ENCODE data around the gene GLRX3. TPM values are rescaled to one million over a fixed set of nuclear protein-coding genes. Genes with fewer than 3 reads are reported as not detected.
A peak's percentile ranks its signal among the peaks of the same experiment; 100 is the strongest.
"Not testable (repeated sequence)": the region's sequence is repeated elsewhere in the genome, so short reads cannot be mapped to it uniquely, and the experiment has no call there.

GLRX3 gene
- total RNA-seq, 4 donors from 2014 or later = 41.0 to 68.0 (median 50.1) TPM

GRCh38 chr10:130111852-130112180 is 24.4 kb upstream of the GLRX3 start:
- in situ Hi-C loops (cut with MboI; ENCODE audit: low sequenced_read_pairs in 4 of 4) = loop anchor here in 1 of 4 donors (25.0 kb wide), 1 partner anchor 1075 kb away; no protein-coding TSS in a partner anchor
- DNase-seq (no peak), ATAC-seq (no peak)
- no peaks in the 10 kb centered on the region for H3K36me3 ChIP-seq
- H3K27ac ChIP-seq = peak overlapping the region; percentile 92 to 99 (median 96)
- TF ChIP-seq CTCF (IDR thresholded peaks at IDR 0.05 in 4 of 5, conservative IDR thresholded peaks at IDR 0.05 in 1 of 5) (no peak), POLR2A (IDR thresholded peaks at IDR 0.05) (no peak)
- H3K4me1 ChIP-seq = peaks cover 16 to 26% of the 10 kb centered on the region in 2 donors
- peak overlapping the region; percentile 80 to 96 (median 90) for H3K4me3 ChIP-seq
- no peaks in the 10 kb centered on the region for H3K9me3 ChIP-seq
- no peaks in the 10 kb centered on the region for H3K27me3 ChIP-seq
- intact Hi-C loops (cut with DNase I; ENCODE audit: low total_unique reads) = loop anchor here (5.0 kb wide), 2 partner anchors 145 to 645 kb away; partner anchors contain the start of gene MGMT

- H3K36me3 ChIP-seq = no peaks in the 10 kb centered on the region
- intact Hi-C loops (cut with DNase I; ENCODE audit: low total_unique reads) (loop anchor here (5.0 kb wide), 2 partner anchors 146 to 646 kb away; partner anchors contain the start of gene MGMT), in situ Hi-C loops (cut with MboI; ENCODE audit: low sequenced_read_pairs in 4 of 4) (loop anchor here in 1 of 4 donors (25.0 kb wide), 1 partner anchor 1076 kb away; no protein-coding TSS in a partner anchor)
- DNase-seq (no peak), ATAC-seq (no peak)
- H3K9me3 ChIP-seq = no peaks in the 10 kb centered on the region
- peaks cover 16 to 26% of the 10 kb centered on the region in 2 donors for H3K4me1 ChIP-seq
- no peaks in the 10 kb centered on the region for H3K27me3 ChIP-seq
- TF ChIP-seq POLR2A (IDR thresholded peaks at IDR 0.05) = no peak
- TF ChIP-seq CTCF (IDR thresholded peaks at IDR 0.05 in 4 of 5, conservative IDR thresholded peaks at IDR 0.05 in 1 of 5) = no peak
- H3K4me3 ChIP-seq = no peak overlapping the region
- no peak overlapping the region for H3K27ac ChIP-seq
Observed at GRCh38 chr10:130112821-130113220, 23.4 kb upstream of the GLRX3 start.

- ATAC-seq; H3K27me3 ChIP-seq; intact Hi-C loops (cut with DNase I; ENCODE audit: low total_unique reads); H3K27ac ChIP-seq; H3K36me3 ChIP-seq; DNase-seq; H3K4me1 ChIP-seq; H3K4me3 ChIP-seq; H3K9me3 ChIP-seq: not testable (repeated sequence)
- in situ Hi-C loops (cut with MboI; ENCODE audit: low sequenced_read_pairs in 4 of 4) = loop anchor here in 1 of 4 donors (25.0 kb wide), 1 partner anchor 1080 kb away; no protein-coding TSS in a partner anchor
Observed at GRCh38 chr10:130116942-130117341, 19.2 kb upstream of the GLRX3 start.

GRCh38 chr10:130117535-130117934 is 18.7 kb upstream of the GLRX3 start:
- in situ Hi-C loops (cut with MboI; ENCODE audit: low sequenced_read_pairs in 4 of 4) = loop anchor here in 1 of 4 donors (25.0 kb wide), 1 partner anchor 1080 kb away; no protein-coding TSS in a partner anchor
- H3K9me3 ChIP-seq; H3K27me3 ChIP-seq; H3K27ac ChIP-seq; H3K4me3 ChIP-seq; H3K4me1 ChIP-seq; intact Hi-C loops (cut with DNase I; ENCODE audit: low total_unique reads); H3K36me3 ChIP-seq; ATAC-seq; DNase-seq: not testable (repeated sequence)

GRCh38 chr10:130121486-130122079 is 14.6 kb upstream of the GLRX3 start:
- Histone ChIP-seq H3K27ac (no peak overlapping the region), H3K4me3 (no peak overlapping the region), H3K27me3 (no peaks in the 10 kb centered on the region), H3K9me3 (no peaks in the 10 kb centered on the region), H3K4me1 (no peaks in the 10 kb centered on the region), H3K36me3 (no peaks in the 10 kb centered on the region)
- in situ Hi-C loops (cut with MboI; ENCODE audit: low sequenced_read_pairs in 4 of 4) (loop anchor here in 1 of 4 donors (25.0 kb wide), 1 partner anchor 1084 kb away; no protein-coding TSS in a partner anchor), intact Hi-C loops (cut with DNase I; ENCODE audit: low total_unique reads) (no loop called here)
- ATAC-seq = no peak
- no peak for DNase-seq
- no peak for TF ChIP-seq POLR2A (IDR thresholded peaks at IDR 0.05)
- TF ChIP-seq CTCF (IDR thresholded peaks at IDR 0.05 in 4 of 5, conservative IDR thresholded peaks at IDR 0.05 in 1 of 5) = no peak

Data from gastrocnemius medialis (tissue), 4 donors.